HEK293T (cell line): ENCODE measurements around the gene CARMIL3.
"Not testable (repeated sequence)": the region's sequence is repeated elsewhere in the genome, so short reads cannot be mapped to it uniquely, and the experiment has no call there.

ENCODE experiments used
- CTCF ChIA-PET: fragments of 350-600 bp; formaldehyde crosslinking; extraction: SDS; loops from one replicate; lab custom pipeline; 2021; ENCODE audit warnings: antibody characterized with exemption, inconsistent platforms; lab: Yijun Ruan, JAX
- POLR2A ChIA-PET: fragments of 350-600 bp; formaldehyde crosslinking; extraction: SDS; loops from one replicate; lab custom pipeline; 2020; ENCODE audit warnings: antibody characterized with exemption, inconsistent platforms; lab: Yijun Ruan, JAX
- DNase-seq: peaks from one replicate; pipeline ENCODE4 v3.0.0; 2012; ENCODE audit warnings: mixed read lengths; ENCODE audit errors: extremely low spot score
- ARNT ChIP-seq: fragments of 450-650 bp; IDR thresholded peaks from 2 replicates; pipeline ENCODE4 v1.6.1; 2017; ENCODE audit warnings: mild to moderate bottlenecking
- BHLHE40 ChIP-seq: fragments of 450-650 bp; IDR thresholded peaks from 2 replicates; pipeline ENCODE4 v1.6.1; 2016; ENCODE audit warnings: mild to moderate bottlenecking, moderate library complexity, borderline replicate concordance
- CTBP1 ChIP-seq: fragments of 450-650 bp; IDR thresholded peaks from 2 replicates; pipeline ENCODE4 v1.6.1; 2016; ENCODE audit warnings: borderline replicate concordance
- ELF4 ChIP-seq: fragments of 450-650 bp; IDR thresholded peaks from 2 replicates; pipeline ENCODE4 v1.6.1; 2017; ENCODE audit warnings: antibody characterized with exemption
- FOXA1 ChIP-seq: fragments of 450-650 bp; IDR thresholded peaks from 2 replicates; pipeline ENCODE4 v1.6.1; 2016; ENCODE audit warnings: mild to moderate bottlenecking
- FOXK2 ChIP-seq: fragments of 450-650 bp; IDR thresholded peaks from 2 replicates; pipeline ENCODE4 v1.6.1; 2016; ENCODE audit warnings: mild to moderate bottlenecking
- FOXM1 ChIP-seq: fragments of 450-650 bp; IDR thresholded peaks from 2 replicates; pipeline ENCODE4 v1.6.1; 2017; ENCODE audit warnings: mild to moderate bottlenecking, borderline replicate concordance
- HDGF ChIP-seq: fragments of 450-650 bp; IDR thresholded peaks from 2 replicates; pipeline ENCODE4 v1.6.1; 2017; ENCODE audit warnings: antibody characterized with exemption, borderline replicate concordance
- L3MBTL2 ChIP-seq: fragments of 450-650 bp; conservative IDR thresholded peaks from 2 replicates; pipeline ENCODE4 v1.6.1; 2016; ENCODE audit warnings: mild to moderate bottlenecking
- LEF1 ChIP-seq: fragments of 450-650 bp; IDR thresholded peaks from 2 replicates; pipeline ENCODE4 v1.6.1; 2017; ENCODE audit warnings: mild to moderate bottlenecking, borderline replicate concordance
- NFRKB ChIP-seq: fragments of 450-650 bp; IDR thresholded peaks from 2 replicates; pipeline ENCODE4 v1.6.1; 2016; ENCODE audit warnings: mild to moderate bottlenecking, moderate library complexity
- SP1 ChIP-seq: fragments of 450-650 bp; IDR thresholded peaks from 2 replicates; pipeline ENCODE4 v1.6.1; 2017
- SUZ12 ChIP-seq: fragments of 450-650 bp; IDR thresholded peaks from 2 replicates; pipeline ENCODE4 v1.6.1; 2016; ENCODE audit warnings: mild to moderate bottlenecking
- TARDBP ChIP-seq: fragments of 450-650 bp; IDR thresholded peaks from 2 replicates; pipeline ENCODE4 v1.6.1; 2016
- ZNF384 ChIP-seq: fragments of 450-650 bp; IDR thresholded peaks from 2 replicates; pipeline ENCODE4 v1.6.1; 2016
- TF ChIP-seq, protein P1 (sequence below): fragments of 450-650 bp; IDR thresholded peaks from 2 replicates; pipeline ENCODE4 v1.6.1; 2016

Gene CARMIL3

DNA sequence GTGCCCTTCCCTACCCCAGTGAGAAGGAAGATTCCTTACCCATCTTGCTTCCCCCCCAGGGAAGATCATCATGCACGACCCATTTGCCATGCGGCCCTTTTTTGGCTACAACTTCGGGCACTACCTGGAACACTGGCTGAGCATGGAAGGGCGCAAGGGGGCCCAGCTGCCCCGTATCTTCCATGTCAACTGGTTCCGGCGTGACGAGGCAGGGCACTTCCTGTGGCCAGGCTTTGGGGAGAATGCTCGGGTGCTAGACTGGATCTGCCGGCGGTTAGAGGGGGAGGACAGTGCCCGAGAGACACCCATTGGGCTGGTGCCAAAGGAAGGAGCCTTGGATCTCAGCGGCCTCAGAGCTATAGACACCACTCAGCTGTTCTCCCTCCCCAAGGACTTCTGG, 51.6 kb downstream of the CARMIL3 start:
- POLR2A ChIA-PET: interaction anchor here (0.8 to 9.8 kb wide), 3 partner anchors 9 to 56 kb away, joined by 3 to 162 read pairs (median 21); partner anchors contain the start of genes DCAF11, NRL and PCK2
- no peak for DNase-seq
- TF ChIP-seq HDGF (no peak), ARNT (no peak), SUZ12 (no peak), LEF1 (no peak), L3MBTL2 (no peak), SP1 (no peak), ZNF384 (no peak), CTBP1 (no peak), BHLHE40 (no peak), FOXM1 (no peak), FOXA1 (no peak)
- TF ChIP-seq, protein P1, sequence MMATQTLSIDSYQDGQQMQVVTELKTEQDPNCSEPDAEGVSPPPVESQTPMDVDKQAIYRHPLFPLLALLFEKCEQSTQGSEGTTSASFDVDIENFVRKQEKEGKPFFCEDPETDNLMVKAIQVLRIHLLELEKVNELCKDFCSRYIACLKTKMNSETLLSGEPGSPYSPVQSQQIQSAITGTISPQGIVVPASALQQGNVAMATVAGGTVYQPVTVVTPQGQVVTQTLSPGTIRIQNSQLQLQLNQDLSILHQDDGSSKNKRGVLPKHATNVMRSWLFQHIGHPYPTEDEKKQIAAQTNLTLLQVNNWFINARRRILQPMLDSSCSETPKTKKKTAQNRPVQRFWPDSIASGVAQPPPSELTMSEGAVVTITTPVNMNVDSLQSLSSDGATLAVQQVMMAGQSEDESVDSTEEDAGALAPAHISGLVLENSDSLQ: no peak
- CTCF ChIA-PET: interaction anchor here (8.1 kb wide), 1 partner anchor 46 kb away, joined by 114 read pairs; no protein-coding TSS in a partner anchor

DNA sequence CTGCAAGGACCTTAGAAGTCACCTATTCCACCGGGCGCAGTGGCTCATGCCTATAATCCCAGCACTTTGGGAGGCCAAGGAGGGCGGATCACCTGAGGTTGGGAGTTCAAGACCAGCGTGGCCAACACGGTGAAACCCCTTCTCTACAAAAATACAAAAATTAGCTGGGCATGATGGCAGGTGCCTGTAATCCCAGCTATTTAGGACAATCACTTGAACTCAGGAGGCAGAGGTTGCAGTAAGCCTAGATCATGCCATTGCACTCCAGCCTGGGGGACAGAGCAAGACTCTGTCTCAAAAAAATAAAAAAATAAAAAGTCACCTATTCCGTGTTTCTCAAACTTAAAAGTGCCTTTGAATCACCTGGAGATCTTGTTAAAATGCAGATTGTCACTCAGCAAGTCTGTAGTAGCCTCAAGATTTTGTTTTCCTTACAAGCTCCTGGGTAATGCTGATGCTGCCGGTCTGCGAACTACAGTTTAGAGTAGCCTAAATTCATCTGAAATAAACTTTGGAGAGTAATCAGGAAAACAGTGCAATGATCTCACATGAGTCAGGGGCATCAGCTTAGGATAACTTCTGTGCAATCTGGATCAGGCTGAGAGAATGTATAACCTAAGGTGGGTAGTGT, 53.9 kb downstream of the CARMIL3 start:
- POLR2A ChIA-PET: interaction anchor here (1.0 to 9.8 kb wide), 6 partner anchors 9 to 90 kb away, joined by 3 to 162 read pairs (median 4); partner anchors contain the start of genes DCAF11, EMC9, NRL and PCK2
- CTCF ChIA-PET: interaction anchor here (1.0 to 8.1 kb wide), 3 partner anchors 13 to 48 kb away, joined by 3 to 114 read pairs (median 3); no protein-coding TSS in a partner anchor
- not testable (repeated sequence) for DNase-seq

DNA sequence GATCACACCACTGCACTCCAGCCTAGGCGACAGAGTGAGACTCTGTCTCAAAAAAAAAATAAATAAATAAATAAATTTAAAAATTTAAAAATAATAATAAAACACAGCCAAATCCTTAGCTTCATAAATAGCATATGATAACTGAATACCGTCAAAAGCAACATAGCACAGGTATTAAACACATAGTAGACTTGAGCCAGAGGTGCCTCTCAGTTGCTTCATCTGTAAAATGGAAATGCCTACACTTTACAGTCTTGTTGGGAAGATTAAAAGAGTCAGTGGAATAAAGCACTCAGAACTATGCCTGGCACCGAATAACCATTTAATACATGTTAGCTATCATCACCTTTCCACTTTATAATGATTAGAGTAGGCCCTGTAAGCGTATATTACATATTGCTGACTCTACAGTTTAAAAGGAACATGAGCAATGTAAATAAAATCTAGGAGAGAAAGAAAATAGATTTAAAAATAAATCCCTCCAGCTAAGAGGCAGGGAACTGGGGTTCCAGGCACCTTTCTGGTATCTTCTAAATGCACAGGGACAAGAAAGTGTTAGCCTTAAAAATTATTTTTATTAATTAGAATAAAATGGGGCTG, 55.0 kb downstream of the CARMIL3 start:
- TF ChIP-seq SP1: no peak
- TF ChIP-seq L3MBTL2: no peak
- no peak for TF ChIP-seq TARDBP
- TF ChIP-seq SUZ12: no peak
- no peak for TF ChIP-seq CTBP1
- POLR2A ChIA-PET: interaction anchor here (0.7 to 9.8 kb wide), 5 partner anchors 12 to 89 kb away, joined by 3 to 162 read pairs (median 3); partner anchors contain the start of genes PCK2 and TM9SF1
- CTCF ChIA-PET: interaction anchor here (0.6 to 8.1 kb wide), 4 partner anchors 12 to 67 kb away, joined by 5 to 114 read pairs (median 24); partner anchors contain the start of gene PCK2
- DNase-seq: no peak

DNA sequence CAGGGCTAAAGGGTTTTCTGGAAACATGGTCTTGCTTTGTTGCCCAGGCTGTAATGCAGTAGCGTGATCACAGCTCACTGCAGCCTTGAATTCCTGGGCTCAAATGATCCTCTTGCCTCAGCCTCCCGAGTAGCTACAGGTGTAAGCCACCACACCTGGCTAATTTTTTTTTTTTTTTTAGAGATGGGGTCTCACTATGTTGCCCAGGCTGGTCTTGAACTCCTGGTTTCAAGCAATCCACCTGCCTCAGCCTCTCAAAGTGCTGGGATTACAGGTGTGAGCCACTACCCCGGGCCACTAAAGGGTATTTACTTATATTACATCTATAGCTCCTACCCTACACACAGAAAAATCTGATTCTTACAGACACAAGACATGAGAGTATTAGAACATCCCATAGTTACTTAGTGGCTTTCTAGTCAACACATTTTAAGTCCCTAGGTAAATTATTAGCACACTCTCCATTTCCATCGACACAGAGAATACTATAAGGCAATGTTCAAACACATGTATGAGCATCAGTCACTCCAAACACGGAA, 56.6 kb downstream of the CARMIL3 start:
- CTCF ChIA-PET: interaction anchor here (0.6 to 8.1 kb wide), 27 partner anchors 8 to 200 kb away, joined by 3 to 114 read pairs (median 5); partner anchors contain the start of genes CARMIL3, CHMP4A, CIDEB and EMC9
- POLR2A ChIA-PET: interaction anchor here (0.9 to 9.8 kb wide), 11 partner anchors 14 to 87 kb away, joined by 3 to 162 read pairs (median 7); partner anchors contain the start of genes CARMIL3, EMC9, IPO4 and IRF9
- TF ChIP-seq ARNT (no peak), BHLHE40 (no peak), CTBP1 (no peak), ELF4 (no peak), TARDBP (no peak), FOXM1 (no peak), SP1 (no peak), L3MBTL2 (no peak), FOXK2 (no peak), SUZ12 (no peak), FOXA1 (no peak), NFRKB (no peak), ZNF384 (no peak), HDGF (no peak), LEF1 (no peak)
- TF ChIP-seq, protein P1: no peak
- DNase-seq: no peak

DNA sequence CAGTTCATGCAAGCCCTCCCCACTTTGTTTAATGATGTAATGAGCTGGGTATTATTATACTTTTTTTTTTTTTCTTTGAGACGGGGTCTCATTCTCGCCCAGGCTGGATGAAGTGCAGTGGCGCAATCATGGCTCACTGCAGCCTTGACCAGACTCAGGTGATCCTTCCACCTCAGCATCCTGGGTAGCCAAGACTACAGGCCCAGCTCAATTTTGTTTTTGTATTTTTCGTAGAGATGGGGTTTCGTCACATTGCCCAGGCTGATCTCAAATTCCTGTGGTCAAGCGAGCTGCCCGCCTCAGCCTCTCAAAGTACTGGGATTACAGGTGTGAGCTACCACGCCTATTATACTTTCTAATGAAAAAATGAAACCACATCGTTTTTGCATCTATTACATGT, 58.3 kb downstream of the CARMIL3 start:
- no peak for DNase-seq
- ChIA-PET CTCF (interaction anchor here (0.6 to 8.1 kb wide), 8 partner anchors 9 to 1051 kb away, joined by 3 to 114 read pairs (median 4); partner anchors contain the start of gene PCK2), POLR2A (interaction anchor here (1.3 to 9.8 kb wide), 4 partner anchors 15 to 50 kb away, joined by 3 to 162 read pairs (median 9); partner anchors contain the start of genes EMC9, PCK2 and PSME1)
- TF ChIP-seq ARNT: no peak
- TF ChIP-seq L3MBTL2: no peak
- no peak for TF ChIP-seq BHLHE40
- no peak for TF ChIP-seq ELF4
- TF ChIP-seq FOXM1: no peak
- TF ChIP-seq FOXA1: no peak
- TF ChIP-seq, protein P1: no peak
- TF ChIP-seq CTBP1: no peak
- no peak for TF ChIP-seq LEF1
- TF ChIP-seq NFRKB: no peak
- no peak for TF ChIP-seq HDGF
- TF ChIP-seq SUZ12: no peak
- no peak for TF ChIP-seq ZNF384
- no peak for TF ChIP-seq SP1
